Mesenchymal stem cell (in vitro differentiated cells and primary cell): ENCODE data around the gene RBKS.

Experiments
- DNase-seq: peaks from one replicate; pipeline ENCODE4 v3.0.0-alpha.2; 2013
- H2AFZ ChIP-seq: one replicate; pipeline ENCODE4 v1.6.1; 2013; ENCODE audit warnings: low read depth, mild to moderate bottlenecking, control low read depth, inconsistent platforms, low read length, moderate library complexity
- H2AK5ac ChIP-seq: 2 replicates; pipeline ENCODE4 v1.6.1; 2013; ENCODE audit warnings: low read length, moderate library complexity, mild to moderate bottlenecking, inconsistent platforms; ENCODE audit not compliant: severe bottlenecking
- H2BK120ac ChIP-seq: one replicate; pipeline ENCODE4 v1.6.1; 2013; ENCODE audit warnings: low read depth, mild to moderate bottlenecking, inconsistent platforms, low read length, moderate library complexity
- H2BK12ac ChIP-seq, 2 experiments: one replicate each; pipeline ENCODE4 v1.6.1; 2013; ENCODE audit warnings: inconsistent platforms in 2 of 2, low read length in 2 of 2, mild to moderate bottlenecking in 2 of 2, moderate library complexity in 2 of 2, control low read depth in 1 of 2
- H2BK15ac ChIP-seq: one replicate; pipeline ENCODE4 v1.6.1; 2013; ENCODE audit warnings: mild to moderate bottlenecking, low read depth, inconsistent platforms; ENCODE audit not compliant: poor library complexity, severe bottlenecking
- H2BK5ac ChIP-seq: 2 replicates; pipeline ENCODE4 v1.6.1; 2013; ENCODE audit warnings: low read depth, mild to moderate bottlenecking, low read length, control low read depth, inconsistent platforms; ENCODE audit not compliant: poor library complexity, severe bottlenecking
- H3K14ac ChIP-seq, 2 experiments: one replicate each; pipeline ENCODE4 v1.6.1; 2013; ENCODE audit warnings: inconsistent platforms in 2 of 2, low read length in 2 of 2, control low read depth in 1 of 2, mild to moderate bottlenecking in 1 of 2, moderate library complexity in 1 of 2
- H3K18ac ChIP-seq, 2 experiments: one replicate each; pipeline ENCODE4 v1.6.1; 2013; ENCODE audit warnings: inconsistent platforms in 2 of 2, low read length in 2 of 2, control low read depth in 1 of 2, low read depth in 1 of 2, mild to moderate bottlenecking in 1 of 2
- H3K23ac ChIP-seq, 2 experiments: one replicate each; pipeline ENCODE4 v1.6.1; 2013; ENCODE audit warnings: inconsistent platforms in 2 of 2, low read length in 2 of 2, mild to moderate bottlenecking in 2 of 2, moderate library complexity in 2 of 2, control low read depth in 1 of 2
- H3K27ac ChIP-seq: 2 replicates; pipeline ENCODE4 v1.5.1; 2013; ENCODE audit warnings: mild to moderate bottlenecking, moderate library complexity, low read length, control low read depth, inconsistent platforms; ENCODE audit not compliant: poor library complexity, severe bottlenecking
- H3K27me3 ChIP-seq, 2 experiments: 2 replicates each; pipeline versions ENCODE4 v1.6.1 to v1.7.0; 2013; ENCODE audit warnings: low read length in 2 of 2, mild to moderate bottlenecking in 2 of 2, moderate library complexity in 2 of 2, control low read depth in 1 of 2, inconsistent platforms in 1 of 2; ENCODE audit not compliant: control insufficient read depth in 1 of 2, insufficient read depth in 1 of 2
- H3K36me3 ChIP-seq, 2 experiments: 2 replicates each; pipeline versions ENCODE4 v1.6.1 to v1.7.0; 2013; ENCODE audit warnings: low read length in 2 of 2, control low read depth in 1 of 2, inconsistent platforms in 1 of 2, low read depth in 1 of 2, mild to moderate bottlenecking in 1 of 2; ENCODE audit not compliant: insufficient read depth in 2 of 2, control insufficient read depth in 1 of 2
- H3K4ac ChIP-seq, 2 experiments: one replicate each; pipeline ENCODE4 v1.6.1; 2013; ENCODE audit warnings: inconsistent platforms in 2 of 2, low read length in 2 of 2, mild to moderate bottlenecking in 2 of 2, moderate library complexity in 2 of 2, control low read depth in 1 of 2, low read depth in 1 of 2
- H3K4me1 ChIP-seq: 2 replicates; pipeline ENCODE4 v1.6.1; 2013; ENCODE audit warnings: low read depth, low read length, control low read depth; ENCODE audit not compliant: control insufficient read depth, insufficient read depth
- H3K4me2 ChIP-seq: 2 replicates; pipeline ENCODE4 v1.6.1; 2013; ENCODE audit warnings: low read length, mild to moderate bottlenecking, inconsistent platforms; ENCODE audit not compliant: poor library complexity, severe bottlenecking
- H3K4me3 ChIP-seq, 2 experiments: 2 replicates each; pipeline versions ENCODE4 v1.5.1 to v1.7.0; 2013; ENCODE audit warnings: low read length in 2 of 2, mild to moderate bottlenecking in 2 of 2, control low read depth in 1 of 2, low read depth in 1 of 2; ENCODE audit not compliant: insufficient read depth in 1 of 2
- H3K79me1 ChIP-seq: replicated peaks from 2 replicates; pipeline ENCODE4 v1.6.1; 2013; ENCODE audit warnings: mild to moderate bottlenecking, control low read depth, low read length, inconsistent platforms; ENCODE audit not compliant: poor library complexity, severe bottlenecking
- H3K9ac ChIP-seq: 2 replicates; pipeline ENCODE4 v1.7.0; 2013; ENCODE audit warnings: mild to moderate bottlenecking, low read length, moderate library complexity
- H3K9me3 ChIP-seq: 2 replicates; pipeline ENCODE4 v1.7.0; 2013; ENCODE audit warnings: mild to moderate bottlenecking, low read length; ENCODE audit not compliant: control insufficient read depth
- H4K8ac ChIP-seq: one replicate; pipeline ENCODE4 v1.6.1; 2013; ENCODE audit warnings: inconsistent platforms, mild to moderate bottlenecking, low read length, moderate library complexity
- H4K91ac ChIP-seq: one replicate; pipeline ENCODE4 v1.6.1; 2013; ENCODE audit warnings: mild to moderate bottlenecking, low read length, inconsistent platforms
- WGBS: methylation state at CpG from one replicate; pipeline ENCODE4 v1.1.7; 2013; ENCODE audit warnings: mixed read lengths; 5-methylcytosine and 5-hydroxymethylcytosine counted together

Gene RBKS

GRCh38 chr2:27781496-27781895 lies 108.7 kb downstream of the RBKS start:
- Histone ChIP-seq H2BK12ac (no peak overlapping the region), H2BK5ac (no peak overlapping the region), H3K18ac (no peak overlapping the region), H3K27ac (no peak overlapping the region), H3K4me3 (no peak overlapping the region), H4K8ac (no peak overlapping the region), H2BK15ac (no peak overlapping the region), H3K4me2 (no peak overlapping the region), H2AFZ (no peak overlapping the region), H3K4me1 (peaks cover 4% of the 10 kb centered on the region), H2BK120ac (no peak overlapping the region), H3K9ac (no peak overlapping the region), H3K9me3 (no peaks in the 10 kb centered on the region), H2AK5ac (no peak overlapping the region), H3K14ac (no peak overlapping the region), H3K36me3 (peaks cover 10 to 56% of the 10 kb centered on the region in 2 experiments), H3K79me1 (peaks cover 12% of the 10 kb centered on the region), H3K23ac (no peak overlapping the region), H3K4ac (no peak overlapping the region), H4K91ac (no peak overlapping the region), H3K27me3 (no peaks in the 10 kb centered on the region)
- 94% methylated on average over 1 of the region's 2 CpGs for WGBS
- DNase-seq, result no peak

- Histone ChIP-seq H2AFZ (no peak overlapping the region), H2BK15ac (no peak overlapping the region), H2BK5ac (no peak overlapping the region), H3K4me3 (no peak overlapping the region), H3K23ac (no peak overlapping the region), H3K18ac (no peak overlapping the region), H2BK12ac (no peak overlapping the region), H2BK120ac (no peak overlapping the region), H3K9ac (no peak overlapping the region), H3K9me3 (no peaks in the 10 kb centered on the region), H3K27ac (no peak overlapping the region), H3K14ac (no peak overlapping the region), H3K36me3 (peaks cover 13 to 66% of the 10 kb centered on the region in 2 experiments), H3K4ac (no peak overlapping the region), H2AK5ac (no peak overlapping the region), H4K8ac (no peak overlapping the region), H3K27me3 (no peaks in the 10 kb centered on the region), H3K79me1 (peaks cover 12% of the 10 kb centered on the region), H4K91ac (no peak overlapping the region), H3K4me2 (no peak overlapping the region), H3K4me1 (peaks cover 6% of the 10 kb centered on the region)
- WGBS, result 96% methylated on average over 5 of the region's 5 CpGs
- no peak for DNase-seq
Observed at GRCh38 chr2:27779417-27780055, 110.7 kb downstream of the RBKS start.

GRCh38 chr2:27776696-27777095 lies 113.5 kb downstream of the RBKS start:
- peaks cover 5% of the 10 kb centered on the region for H3K4me1 ChIP-seq
- no peak overlapping the region for H4K91ac ChIP-seq
- DNase-seq, result no peak
- H3K23ac ChIP-seq, result no peak overlapping the region
- H3K9me3 ChIP-seq, result no peaks in the 10 kb centered on the region
- no peak overlapping the region for H2BK12ac ChIP-seq
- no peak overlapping the region for H3K14ac ChIP-seq
- no peak overlapping the region for H2BK15ac ChIP-seq
- H3K4me3 ChIP-seq, result no peak overlapping the region
- H3K27me3 ChIP-seq, result no peaks in the 10 kb centered on the region
- H3K9ac ChIP-seq, result no peak overlapping the region
- H3K27ac ChIP-seq, result no peak overlapping the region
- no peak overlapping the region for H3K18ac ChIP-seq
- no peak overlapping the region for H2BK5ac ChIP-seq
- no peak overlapping the region for H2BK120ac ChIP-seq
- peaks cover 13 to 62% of the 10 kb centered on the region in 2 experiments for H3K36me3 ChIP-seq
- H2AFZ ChIP-seq, result no peak overlapping the region
- H4K8ac ChIP-seq, result no peak overlapping the region
- H3K79me1 ChIP-seq, result peaks cover 8% of the 10 kb centered on the region
- no peak overlapping the region for H2AK5ac ChIP-seq
- H3K4ac ChIP-seq, result no peak overlapping the region
- H3K4me2 ChIP-seq, result no peak overlapping the region
- 91% methylated on average over 1 of the region's 3 CpGs for WGBS

- WGBS, result over 99% methylated on average over 8 of the region's 8 CpGs
- Histone ChIP-seq H2BK15ac (no peak overlapping the region), H3K9me3 (no peaks in the 10 kb centered on the region)
Observed at GRCh38 chr2:27776097-27776496, 114.1 kb downstream of the RBKS start.

More at GRCh38 chr2:27776097-27776496, 114.1 kb downstream of the RBKS start:
- Histone ChIP-seq H3K18ac (no peak overlapping the region), H3K79me1 (peaks cover 5% of the 10 kb centered on the region), H4K91ac (no peak overlapping the region), H2AK5ac (no peak overlapping the region), H3K4me1 (peaks cover 6% of the 10 kb centered on the region), H3K27me3 (no peaks in the 10 kb centered on the region), H3K36me3 (peaks cover 13 to 56% of the 10 kb centered on the region in 2 experiments), H3K4me3 (no peak overlapping the region), H2BK120ac (no peak overlapping the region), H4K8ac (no peak overlapping the region), H2BK12ac (no peak overlapping the region), H2AFZ (no peak overlapping the region), H3K27ac (no peak overlapping the region), H3K4ac (no peak overlapping the region), H3K23ac (no peak overlapping the region), H3K9ac (peak overlapping the region; percentile 13), H3K4me2 (peak overlapping the region; percentile 15), H3K14ac (no peak overlapping the region), H2BK5ac (peak overlapping the region; percentile 70)
- DNase-seq, result no peak
